ENCODE results near the gene RYR2. TPM values are rescaled to one million over a fixed set of nuclear protein-coding genes. Genes with fewer than 3 reads are reported as not detected.

The RYR2 gene
- total and polyA plus RNA-seq, 2 of the 8 experiments (the other 6 are each of a cell fraction or from before 2014, with no cell fraction given) = 1.3 to 4.4 TPM

DNA sequence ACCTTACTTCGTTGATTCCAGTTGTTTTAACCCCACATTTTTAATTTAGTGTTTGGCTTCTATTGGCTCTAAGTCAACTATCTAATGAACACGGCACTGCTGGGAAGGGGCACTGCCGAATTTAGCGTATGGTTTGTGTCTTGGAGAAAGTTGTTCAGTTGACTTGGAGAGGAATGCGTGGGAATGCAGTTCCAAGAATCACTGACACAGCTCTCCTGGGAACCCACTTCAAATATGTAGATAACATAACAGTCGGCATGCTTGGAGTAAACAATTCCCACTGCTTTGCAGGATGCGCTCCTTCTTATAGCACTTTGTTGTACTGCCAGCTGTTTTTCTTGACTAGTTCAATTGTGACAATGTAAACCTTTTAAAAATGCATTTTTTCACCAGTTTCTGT, 104.3 kb downstream of the RYR2 start:
- Histone ChIP-seq H3K36me3 (ENCODE audit: control insufficient read depth in 2 of 4, insufficient read depth in 4 of 4, low read length in 3 of 4) (no peaks in the 10 kb centered on the region), H2BK20ac (ENCODE audit: low read length) (no peak overlapping the region), H3K79me1 (ENCODE audit: low read depth, low read length) (no peaks in the 10 kb centered on the region; the same call in 1 of the 2 replicates), H4K8ac (ENCODE audit: extremely low read depth, insufficient read depth, low read length) (no peak overlapping the region), H2BK12ac (ENCODE audit: low read depth, low read length) (no peak overlapping the region), H3K4me3 (ENCODE audit: extremely low read depth in 1 of 4, insufficient read depth in 2 of 4, low read depth in 3 of 4, low read length in 4 of 4) (no peak overlapping the region), H4K5ac (ENCODE audit: insufficient read length, low read depth, low read length) (no peak overlapping the region), H3K14ac (ENCODE audit: insufficient read length) (no peak overlapping the region), H3K79me2 (ENCODE audit: control insufficient read depth in 1 of 2, insufficient read depth in 2 of 2, low read length in 2 of 2) (no peaks in the 10 kb centered on the region; a peak in 1 of 4 replicates), H3K23ac (ENCODE audit: insufficient read length) (no peak overlapping the region), H3K56ac (replicated peaks; ENCODE audit: insufficient read length, low read depth, low read length) (no peak overlapping the region), H3K27me3 (replicated peaks in 1 of 4; ENCODE audit: control insufficient read depth in 3 of 4, extremely low read depth in 1 of 4, insufficient read depth in 3 of 4, low read length in 3 of 4) (peaks cover 0 to 1% (median 0%) of the 10 kb centered on the region in 4 experiments; a peak in 1 of 7 replicates), H3K9me3 (ENCODE audit: insufficient read depth in 2 of 2, low read depth in 1 of 2, low read length in 1 of 2) (no peaks in the 10 kb centered on the region), H2AK5ac (ENCODE audit: low read depth, low read length) (no peak overlapping the region), H3K27ac (ENCODE audit: low read depth, low read length) (no peak overlapping the region), H3K9ac (replicated peaks in 1 of 4; ENCODE audit: extremely low read depth in 1 of 4, low read depth in 3 of 4, low read length in 3 of 4) (no peak overlapping the region), H3K23me2 (ENCODE audit: low read depth, low read length) (no peaks in the 10 kb centered on the region), H3K4ac (replicated peaks; ENCODE audit: insufficient read length, low read depth, low read length) (no peak overlapping the region), H4K91ac (replicated peaks; ENCODE audit: insufficient read length, low read length) (no peak overlapping the region), H2BK15ac (ENCODE audit: low read length) (no peak overlapping the region), H2BK5ac (ENCODE audit: low read depth, low read length) (no peak overlapping the region), H3K18ac (ENCODE audit: extremely low read depth, low read length) (no peak overlapping the region), H3K4me2 (ENCODE audit: insufficient read depth in 1 of 2, low read depth in 2 of 2, low read length in 2 of 2) (no peak overlapping the region), H2BK120ac (replicated peaks; ENCODE audit: low read depth, low read length) (no peak overlapping the region), H3K4me1 (replicated peaks in 1 of 4; ENCODE audit: control insufficient read depth in 3 of 4, insufficient read depth in 4 of 4, low read length in 3 of 4) (peaks cover 2 to 6% (median 5%) of the 10 kb centered on the region in 4 experiments; a peak in 5 of 7 replicates), H4K20me1 (replicated peaks in 1 of 2; ENCODE audit: control insufficient read depth in 1 of 2, insufficient read depth in 2 of 2, low read length in 2 of 2) (no peaks in the 10 kb centered on the region), H2AFZ (ENCODE audit: low read length) (0 out of 2 replicates have a peak overlapping the region, but pooled peaks have one; percentile 51)
- TF ChIP-seq YY1 (IDR thresholded peaks at IDR 0.05; ENCODE audit: low read depth, low read length) (no peak), RBBP5 (IDR thresholded peaks at IDR 0.05; ENCODE audit: borderline replicate concordance, low read depth, low read length) (no peak), HDAC6 (IDR thresholded peaks at IDR 0.05; ENCODE audit: low read depth, low read length) (no peak), TAF1 (IDR thresholded peaks at IDR 0.05; ENCODE audit: low read depth, low read length) (no peak)
- TF ChIP-seq, protein P1, sequence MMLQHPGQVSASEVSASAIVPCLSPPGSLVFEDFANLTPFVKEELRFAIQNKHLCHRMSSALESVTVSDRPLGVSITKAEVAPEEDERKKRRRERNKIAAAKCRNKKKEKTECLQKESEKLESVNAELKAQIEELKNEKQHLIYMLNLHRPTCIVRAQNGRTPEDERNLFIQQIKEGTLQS (IDR thresholded peaks at IDR 0.05; ENCODE audit: insufficient read depth, low read depth, low read length) = no peak
- WGBS, 2 experiments (ENCODE audit: extremely low coverage in 1 of 2, insufficient coverage in 1 of 2, insufficient read length in 1 of 2, insufficient replicate concordance in 2 of 2, low coverage in 1 of 2, low lambda C conversion rate in 2 of 2, missing lambda C conversion rate in 1 of 2) = 77% methylated on average over 7 of the region's 7 CpGs; no CpG with 5 or more reads in 1 of the 2 experiments
- ChIA-PET POLR2A (ENCODE audit: partially characterized antibody) (no interaction called here), CTCF (ENCODE audit: partially characterized antibody) (interaction anchor here (1.6 kb wide), 1 partner anchor 22 kb away, joined by 3 read pairs; no protein-coding TSS in a partner anchor)
- DNase-seq (ENCODE audit: low read depth in 1 of 2, low spot score in 2 of 2) (no peak), FAIRE-seq (no peak)
